ENCODE results near the gene TSPAN9.

Gene TSPAN9

DNA sequence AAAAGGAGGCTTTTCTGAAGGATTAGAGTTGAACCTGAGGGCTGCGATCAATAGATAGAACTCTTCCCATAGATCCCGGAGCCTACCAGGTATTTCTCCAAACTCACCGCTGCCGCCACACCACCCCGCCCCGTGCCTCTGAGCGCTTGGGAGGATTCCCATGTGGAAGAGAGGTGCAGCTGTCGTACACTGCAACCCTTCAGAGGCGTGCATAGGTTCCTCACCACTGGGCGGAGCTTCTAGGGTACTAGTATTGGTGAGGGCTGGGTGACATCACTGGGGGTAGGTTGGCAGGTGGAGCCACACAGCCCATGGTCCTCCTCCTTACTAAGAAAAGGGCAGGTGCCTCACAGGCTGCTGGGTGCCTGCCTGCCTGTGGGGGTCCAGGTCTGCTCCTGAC lies 127.0 kb downstream of the TSPAN9 start:
- H3K9ac ChIP-seq (ENCODE audit: low read length): no peak overlapping the region
- H3K27ac ChIP-seq (ENCODE audit: low read depth, low read length): no peak overlapping the region
- H3K4me3 ChIP-seq (ENCODE audit: insufficient read depth, low read length, poor library complexity, severe bottlenecking): no peak overlapping the region
- no peaks in the 10 kb centered on the region for H3K79me2 ChIP-seq (ENCODE audit: insufficient read depth, low read length)
- no peaks in the 10 kb centered on the region for H3K27me3 ChIP-seq (ENCODE audit: low read length)
- H3F3A ChIP-seq (ENCODE audit: insufficient read depth): no peaks in the 10 kb centered on the region
- TF ChIP-seq EZH2phosphoT487 (conservative IDR thresholded peaks at IDR 0.05; ENCODE audit: low read length): no peak
- TF ChIP-seq CTCF (IDR thresholded peaks at IDR 0.05; ENCODE audit: insufficient read depth, low read length, poor library complexity, severe bottlenecking): no peak
- H2AFZ ChIP-seq (ENCODE audit: low read depth, low read length, severe bottlenecking): no peak overlapping the region
- H4K20me1 ChIP-seq (ENCODE audit: low read depth, low read length): no peaks in the 10 kb centered on the region
- no peaks in the 10 kb centered on the region for H3K36me3 ChIP-seq (ENCODE audit: low read length)
- H3K9me2 ChIP-seq (replicated peaks; ENCODE audit: insufficient read depth, low read length): no peaks in the 10 kb centered on the region
- no peaks in the 10 kb centered on the region for H3K9me3 ChIP-seq (ENCODE audit: insufficient read depth, low read length)
- H3K4me2 ChIP-seq (ENCODE audit: low read depth, low read length, poor library complexity, severe bottlenecking): no peak overlapping the region

DNA sequence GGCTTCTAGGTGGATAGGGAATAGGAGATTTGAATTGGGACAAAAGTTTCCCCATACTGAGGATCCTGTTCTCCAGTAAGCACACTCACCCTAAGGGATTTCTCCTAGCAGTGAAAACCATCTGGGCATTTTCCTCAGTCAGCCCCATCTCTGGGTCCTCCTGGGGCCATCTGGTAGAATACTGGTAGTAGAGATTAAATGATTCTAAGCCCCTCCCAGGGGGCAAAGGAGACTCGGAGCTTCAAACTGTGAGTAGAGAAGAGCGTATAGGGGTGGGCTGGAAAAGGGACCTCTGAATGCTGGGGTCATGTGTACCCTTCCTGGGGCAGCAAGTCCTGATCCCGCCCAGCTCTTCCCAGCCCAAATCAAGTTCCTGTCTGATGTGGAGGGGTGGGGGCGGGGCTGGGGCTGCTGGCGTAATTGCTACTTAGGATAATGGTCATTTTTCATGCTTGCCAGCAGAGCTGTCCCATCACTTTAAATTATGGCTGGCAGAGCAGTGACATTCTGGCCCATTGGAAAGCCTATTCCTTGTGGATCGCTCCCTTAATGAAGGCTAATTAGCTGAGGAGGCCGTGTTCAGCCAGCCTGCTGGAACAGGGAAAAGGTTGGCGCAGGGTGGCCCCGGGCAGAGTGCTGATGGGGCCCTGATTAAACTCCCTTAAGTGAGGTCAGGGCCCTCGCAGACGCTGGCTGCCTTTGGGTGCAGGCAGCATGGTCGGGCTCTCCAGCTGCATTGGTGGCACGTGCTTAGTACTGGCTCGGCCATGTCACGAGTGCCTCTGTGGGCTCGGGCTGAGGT lies 127.8 kb downstream of the TSPAN9 start:
- H3K4me3 ChIP-seq (ENCODE audit: insufficient read depth, low read length, poor library complexity, severe bottlenecking): no peak overlapping the region
- no peaks in the 10 kb centered on the region for H3F3A ChIP-seq (ENCODE audit: insufficient read depth)
- no peaks in the 10 kb centered on the region for H3K9me3 ChIP-seq (ENCODE audit: insufficient read depth, low read length)
- no peaks in the 10 kb centered on the region for H3K36me3 ChIP-seq (ENCODE audit: low read length)
- TF ChIP-seq CTCF (IDR thresholded peaks at IDR 0.05; ENCODE audit: insufficient read depth, low read length, poor library complexity, severe bottlenecking): no peak
- no peak for TF ChIP-seq EZH2phosphoT487 (conservative IDR thresholded peaks at IDR 0.05; ENCODE audit: low read length)
- no peaks in the 10 kb centered on the region for H3K9me2 ChIP-seq (replicated peaks; ENCODE audit: insufficient read depth, low read length)
- no peak overlapping the region for H3K4me2 ChIP-seq (ENCODE audit: low read depth, low read length, poor library complexity, severe bottlenecking)
- H3K79me2 ChIP-seq (ENCODE audit: insufficient read depth, low read length): no peaks in the 10 kb centered on the region
- H3K27ac ChIP-seq (ENCODE audit: low read depth, low read length): no peak overlapping the region
- H2AFZ ChIP-seq (ENCODE audit: low read depth, low read length, severe bottlenecking): no peak overlapping the region
- no peaks in the 10 kb centered on the region for H3K27me3 ChIP-seq (ENCODE audit: low read length)
- H4K20me1 ChIP-seq (ENCODE audit: low read depth, low read length): no peaks in the 10 kb centered on the region
- H3K9ac ChIP-seq (ENCODE audit: low read length): no peak overlapping the region

DNA sequence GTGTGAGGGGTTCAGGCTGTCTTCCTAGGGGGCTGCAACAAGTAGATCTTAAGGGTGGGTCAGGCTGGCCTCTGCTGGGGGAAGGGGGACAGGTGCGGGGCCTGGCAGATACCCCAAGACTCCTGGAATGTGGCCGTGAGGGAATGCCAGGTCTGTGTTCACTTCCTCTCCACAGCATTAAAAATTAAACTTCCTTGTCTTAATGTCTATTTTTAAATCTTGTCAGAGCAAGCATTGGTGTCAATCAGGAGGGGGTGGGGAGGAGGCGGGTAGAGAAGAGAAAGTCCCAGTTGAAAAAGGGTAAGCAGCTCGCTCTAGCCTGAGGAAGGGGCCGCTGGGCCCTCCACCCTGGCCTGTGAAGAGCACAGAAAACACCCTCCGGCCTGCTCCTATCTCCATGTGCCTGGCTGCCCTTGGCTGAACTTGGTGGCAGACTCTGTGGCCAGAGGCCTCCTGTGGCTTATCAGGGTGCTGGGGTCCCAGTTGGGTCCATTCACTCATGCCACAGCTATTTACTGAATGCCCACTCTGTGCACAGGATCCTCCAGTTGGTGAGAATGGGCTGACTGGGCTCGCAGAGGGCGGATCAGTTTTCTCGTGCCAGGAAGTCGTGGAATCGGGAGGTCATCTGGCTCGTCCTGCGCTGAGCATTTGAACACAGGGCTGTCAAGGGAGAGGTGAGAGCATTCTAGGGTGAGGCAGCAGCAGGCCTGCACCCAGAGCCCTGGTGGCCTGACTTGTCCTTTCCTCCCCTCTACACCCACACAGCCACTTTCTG lies 128.8 kb downstream of the TSPAN9 start:
- Histone ChIP-seq H2AFZ (ENCODE audit: low read depth, low read length, severe bottlenecking) (no peak overlapping the region), H3K9me2 (replicated peaks; ENCODE audit: insufficient read depth, low read length) (no peaks in the 10 kb centered on the region), H3F3A (ENCODE audit: insufficient read depth) (no peaks in the 10 kb centered on the region), H3K79me2 (ENCODE audit: insufficient read depth, low read length) (no peaks in the 10 kb centered on the region), H3K9ac (ENCODE audit: low read length) (no peak overlapping the region), H3K27ac (ENCODE audit: low read depth, low read length) (no peak overlapping the region), H3K36me3 (ENCODE audit: low read length) (no peaks in the 10 kb centered on the region), H3K4me2 (ENCODE audit: low read depth, low read length, poor library complexity, severe bottlenecking) (no peak overlapping the region), H3K27me3 (ENCODE audit: low read length) (no peaks in the 10 kb centered on the region), H3K9me3 (ENCODE audit: insufficient read depth, low read length) (no peaks in the 10 kb centered on the region), H4K20me1 (ENCODE audit: low read depth, low read length) (no peaks in the 10 kb centered on the region), H3K4me3 (ENCODE audit: insufficient read depth, low read length, poor library complexity, severe bottlenecking) (no peak overlapping the region)
- TF ChIP-seq CTCF (IDR thresholded peaks at IDR 0.05; ENCODE audit: insufficient read depth, low read length, poor library complexity, severe bottlenecking) (no peak), EZH2phosphoT487 (conservative IDR thresholded peaks at IDR 0.05; ENCODE audit: low read length) (no peak)

Measured in SU-DHL-6 (cell line).